Vagina (tissue), 2 donors: ENCODE data around the gene ZNHIT1. TPM values are rescaled to one million over a fixed set of nuclear protein-coding genes. Genes with fewer than 3 reads are reported as not detected.
A peak's percentile ranks its signal among the peaks of the same experiment; 100 is the strongest.

ENCODE experiments used
- DNase-seq, 2 donors: peaks; one replicate each; pipeline ENCODE4 v3.0.0-alpha.2; 2017; ENCODE audit errors: extremely low spot score in 2 of 2
- H3K27ac ChIP-seq: fragments of 200-600 bp; sonication (generic); one replicate; pipeline ENCODE4 v1.5.1; 2019
- H3K27me3 ChIP-seq: fragments of 200-600 bp; sonication (generic); one replicate; pipeline ENCODE4 v1.5.1; 2019
- H3K36me3 ChIP-seq, 2 donors: fragments of 200-600 bp; sonication (generic); one replicate each; pipeline ENCODE4 v1.5.1; 2017 to 2019
- H3K4me1 ChIP-seq: fragments of 200-600 bp; sonication (generic); one replicate; pipeline ENCODE4 v1.5.1; 2019
- H3K4me3 ChIP-seq, 2 donors: fragments of 200-600 bp; sonication (generic); 1 replicate in 1 of 2; 2 replicates in 1 of 2; pipeline ENCODE4 v1.5.1; 2016 to 2019
- H3K9me3 ChIP-seq: fragments of 200-600 bp; sonication (generic); one replicate; pipeline ENCODE4 v1.5.1; 2019
- POLR2A ChIP-seq, 2 donors: fragments of 450-650 bp; IDR thresholded peaks; one replicate each; pipeline ENCODE4 v1.6.1; 2017; ENCODE audit warnings: antibody characterized with exemption in 2 of 2, mild to moderate bottlenecking in 2 of 2, moderate library complexity in 2 of 2
- POLR2AphosphoS5 ChIP-seq, 2 donors: sonication (generic); formaldehyde crosslinking; IDR thresholded peaks; one replicate each; pipeline ENCODE4 v1.9.0; 2017; ENCODE audit warnings: antibody characterized with exemption in 2 of 2, mild to moderate bottlenecking in 2 of 2, low read depth in 1 of 2; ENCODE audit not compliant: insufficient read depth in 1 of 2
- intact Hi-C: fragments of 100-400 bp; cut with DNase I; formaldehyde crosslinking; loops from one replicate; pipeline ENCODE4 v1.15.1; 2023
- total RNA-seq: library from RNA; depleted of rRNA; stranded (reverse); fragments of >200 nt; gene quantifications from one replicate; pipeline ENCODE4 v1.2.3, GENCODE V29; 2016
- TF ChIP-seq, protein P1 (sequence below), 3 experiments: fragments of 450-650 bp in 2 of 3; fragments of 200-600 bp in 1 of 3; sonication (generic) in 1 of 3; IDR thresholded peaks; one replicate each; pipeline ENCODE4 v1.5.1; 2017 to 2019; ENCODE audit warnings: antibody characterized with exemption in 3 of 3, mild to moderate bottlenecking in 2 of 3, moderate library complexity in 2 of 3

Gene ZNHIT1
- total RNA-seq, 1 donor from 2014 or later = 55.2 TPM

- Histone ChIP-seq H3K9me3 (no peaks in the 10 kb centered on the region), H3K27ac (no peak overlapping the region), H3K4me1 (peaks cover 44% of the 10 kb centered on the region), H3K27me3 (no peaks in the 10 kb centered on the region), H3K36me3 (peaks cover 0 to 9% of the 10 kb centered on the region in 2 donors), H3K4me3 (no peak overlapping the region)
- no peak for DNase-seq
- TF ChIP-seq, protein P1, sequence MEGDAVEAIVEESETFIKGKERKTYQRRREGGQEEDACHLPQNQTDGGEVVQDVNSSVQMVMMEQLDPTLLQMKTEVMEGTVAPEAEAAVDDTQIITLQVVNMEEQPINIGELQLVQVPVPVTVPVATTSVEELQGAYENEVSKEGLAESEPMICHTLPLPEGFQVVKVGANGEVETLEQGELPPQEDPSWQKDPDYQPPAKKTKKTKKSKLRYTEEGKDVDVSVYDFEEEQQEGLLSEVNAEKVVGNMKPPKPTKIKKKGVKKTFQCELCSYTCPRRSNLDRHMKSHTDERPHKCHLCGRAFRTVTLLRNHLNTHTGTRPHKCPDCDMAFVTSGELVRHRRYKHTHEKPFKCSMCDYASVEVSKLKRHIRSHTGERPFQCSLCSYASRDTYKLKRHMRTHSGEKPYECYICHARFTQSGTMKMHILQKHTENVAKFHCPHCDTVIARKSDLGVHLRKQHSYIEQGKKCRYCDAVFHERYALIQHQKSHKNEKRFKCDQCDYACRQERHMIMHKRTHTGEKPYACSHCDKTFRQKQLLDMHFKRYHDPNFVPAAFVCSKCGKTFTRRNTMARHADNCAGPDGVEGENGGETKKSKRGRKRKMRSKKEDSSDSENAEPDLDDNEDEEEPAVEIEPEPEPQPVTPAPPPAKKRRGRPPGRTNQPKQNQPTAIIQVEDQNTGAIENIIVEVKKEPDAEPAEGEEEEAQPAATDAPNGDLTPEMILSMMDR (IDR thresholded peaks at IDR 0.05) = no peak
- no peak for TF ChIP-seq POLR2AphosphoS5 (IDR thresholded peaks at IDR 0.05; ENCODE audit: insufficient read depth in 1 of 2, low read depth in 1 of 2)
- no peak for TF ChIP-seq POLR2A (IDR thresholded peaks at IDR 0.05)
- intact Hi-C loops = no loop called here
These were observed 17.1 kb downstream of the ZNHIT1 start for GRCh38 chr7:101235050-101235449.

- Histone ChIP-seq H3K4me1 (peaks cover 48% of the 10 kb centered on the region), H3K4me3 (no peak overlapping the region), H3K27ac (no peak overlapping the region), H3K9me3 (no peaks in the 10 kb centered on the region), H3K27me3 (no peaks in the 10 kb centered on the region), H3K36me3 (peaks cover 0 to 14% of the 10 kb centered on the region in 2 donors)
- TF ChIP-seq POLR2AphosphoS5 (IDR thresholded peaks at IDR 0.05; ENCODE audit: insufficient read depth in 1 of 2, low read depth in 1 of 2) (no peak), POLR2A (IDR thresholded peaks at IDR 0.05) (no peak)
- TF ChIP-seq, protein P1 (IDR thresholded peaks at IDR 0.05) = no peak
- intact Hi-C loops = no loop called here
- no peak for DNase-seq
These were observed 17.6 kb downstream of the ZNHIT1 start for GRCh38 chr7:101235522-101235921.

DNA sequence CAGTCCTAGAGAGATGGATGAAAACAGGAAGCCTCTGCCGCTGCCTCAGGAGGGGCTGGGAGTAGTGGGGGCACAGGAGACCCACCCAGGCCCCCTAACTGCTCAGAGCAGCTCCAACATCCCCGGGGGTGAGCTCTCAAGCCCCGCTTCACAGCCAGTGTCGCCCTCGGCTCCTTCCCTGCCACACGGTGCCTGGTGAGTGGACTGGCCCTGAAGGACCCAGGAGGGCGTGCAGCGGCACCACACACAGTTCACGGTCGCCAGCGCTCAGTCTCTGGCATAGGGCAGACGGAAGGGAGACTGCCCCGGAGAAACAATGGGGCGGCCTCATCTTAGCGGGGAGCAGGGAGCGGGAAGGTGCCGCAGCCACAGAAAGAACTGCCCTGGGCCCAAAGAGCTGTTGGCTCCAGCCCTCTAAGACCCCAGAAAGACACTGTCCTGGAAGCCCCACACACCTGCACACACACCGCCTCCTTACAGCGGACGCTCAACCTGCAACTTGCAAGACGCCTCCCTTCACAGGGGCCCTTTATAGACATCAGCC is 18.4 kb downstream of the ZNHIT1 start:
- Histone ChIP-seq H3K27me3 (no peaks in the 10 kb centered on the region), H3K9me3 (no peaks in the 10 kb centered on the region), H3K4me3 (peak overlapping the region in 1 of 2 donors; percentile 30), H3K36me3 (peaks cover 0 to 17% of the 10 kb centered on the region in 2 donors), H3K27ac (no peak overlapping the region), H3K4me1 (peaks cover 56% of the 10 kb centered on the region)
- TF ChIP-seq, protein P1 (IDR thresholded peaks at IDR 0.05) = no peak
- TF ChIP-seq POLR2A (IDR thresholded peaks at IDR 0.05) (no peak), POLR2AphosphoS5 (IDR thresholded peaks at IDR 0.05; ENCODE audit: insufficient read depth in 1 of 2, low read depth in 1 of 2) (no peak)
- DNase-seq = no peak
- intact Hi-C loops = no loop called here

- Histone ChIP-seq H3K4me3 (peak within 1 kb of the TSS; percentile 15 to 30), H3K4me1 (peaks cover 55% of the 10 kb centered on the region), H3K36me3 (peaks cover 0 to 17% of the 10 kb centered on the region in 2 donors), H3K27ac (peak within 1 kb of the TSS; percentile 84), H3K27me3 (no peaks in the 10 kb centered on the region), H3K9me3 (no peaks in the 10 kb centered on the region)
- intact Hi-C loops = no loop called here
- DNase-seq = no peak
- TF ChIP-seq, protein P1 (IDR thresholded peaks at IDR 0.05) = no peak
- TF ChIP-seq POLR2AphosphoS5 (IDR thresholded peaks at IDR 0.05; ENCODE audit: insufficient read depth in 1 of 2, low read depth in 1 of 2) = peak in 1 of 2 donors; percentile 46
These were observed 19.5 kb downstream of the ZNHIT1 start, which contains the start of gene CLDN15 for GRCh38 chr7:101237206-101238067. Gene CLDN15, minus strand, starts transcription at chr7:101237802. Its CDS starts 221 bp downstream, at chr7:101237581.
